ENCODE results near the gene SERPINE2.
A peak's percentile ranks its signal among the peaks of the same experiment; 100 is the strongest.

SERPINE2 gene

GRCh38 chr2:223970343-223971128, 68.5 kb downstream of the SERPINE2 start:
- Mint-ChIP-seq H3K4me3 (no peak overlapping the region), H3K4me1 (no peaks in the 10 kb centered on the region), H3K27ac (no peak overlapping the region), H3K36me3 (ENCODE audit: low read depth) (peaks cover 15% of the 10 kb centered on the region), H3K9me3 (no peaks in the 10 kb centered on the region), H3K27me3 (ENCODE audit: low read depth) (no peaks in the 10 kb centered on the region)
- TF ChIP-seq CTCF (IDR thresholded peaks at IDR 0.05; ENCODE audit: unreplicated experiment in 3 of 3), result peak; percentile 85 to 93 (median 91)

GRCh38 chr2:223969856-223970255, 69.2 kb downstream of the SERPINE2 start:
- no peak overlapping the region for H3K27ac Mint-ChIP-seq
- H3K9me3 Mint-ChIP-seq, result no peaks in the 10 kb centered on the region
- no peak for TF ChIP-seq CTCF (IDR thresholded peaks at IDR 0.05; ENCODE audit: unreplicated experiment in 3 of 3)
- no peaks in the 10 kb centered on the region for H3K27me3 Mint-ChIP-seq (ENCODE audit: low read depth)
- H3K4me1 Mint-ChIP-seq, result no peaks in the 10 kb centered on the region
- peaks cover 15% of the 10 kb centered on the region for H3K36me3 Mint-ChIP-seq (ENCODE audit: low read depth)
- no peak overlapping the region for H3K4me3 Mint-ChIP-seq

GRCh38 chr2:223969315-223969714, 69.8 kb downstream of the SERPINE2 start:
- no peaks in the 10 kb centered on the region for H3K4me1 Mint-ChIP-seq
- peaks cover 15% of the 10 kb centered on the region for H3K36me3 Mint-ChIP-seq (ENCODE audit: low read depth)
- H3K9me3 Mint-ChIP-seq, result no peaks in the 10 kb centered on the region

DNA sequence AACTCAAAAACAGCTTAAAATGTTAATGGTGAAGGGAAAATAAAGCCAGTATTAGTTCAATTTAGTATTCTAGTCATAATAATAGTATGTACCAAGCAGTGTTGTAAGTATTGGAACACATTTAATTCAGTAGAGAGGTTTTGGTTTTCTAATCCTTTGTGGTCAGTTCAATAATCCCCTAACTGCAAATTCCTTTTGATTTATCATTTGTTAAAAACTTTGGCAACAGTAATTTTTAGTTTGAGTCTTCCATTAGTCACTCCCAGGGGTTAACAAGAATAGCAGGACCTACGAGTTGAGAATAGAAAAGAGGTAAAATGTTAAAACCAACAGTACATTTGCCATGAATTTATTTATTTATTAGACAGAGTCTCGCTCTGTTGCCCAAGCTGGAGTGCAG, 71.1 kb downstream of the SERPINE2 start:
- Mint-ChIP-seq H3K27me3 (ENCODE audit: low read depth) (no peaks in the 10 kb centered on the region), H3K4me3 (no peak overlapping the region), H3K4me1 (no peaks in the 10 kb centered on the region), H3K36me3 (ENCODE audit: low read depth) (peaks cover 19% of the 10 kb centered on the region), H3K27ac (no peak overlapping the region), H3K9me3 (no peaks in the 10 kb centered on the region)
- no peak for TF ChIP-seq CTCF (IDR thresholded peaks at IDR 0.05; ENCODE audit: unreplicated experiment in 3 of 3)

More at GRCh38 chr2:223969315-223969714, 69.8 kb downstream of the SERPINE2 start:
- no peak overlapping the region for H3K4me3 Mint-ChIP-seq
- H3K27ac Mint-ChIP-seq, result no peak overlapping the region
- TF ChIP-seq CTCF (IDR thresholded peaks at IDR 0.05; ENCODE audit: unreplicated experiment in 3 of 3), result no peak
- no peaks in the 10 kb centered on the region for H3K27me3 Mint-ChIP-seq (ENCODE audit: low read depth)

DNA sequence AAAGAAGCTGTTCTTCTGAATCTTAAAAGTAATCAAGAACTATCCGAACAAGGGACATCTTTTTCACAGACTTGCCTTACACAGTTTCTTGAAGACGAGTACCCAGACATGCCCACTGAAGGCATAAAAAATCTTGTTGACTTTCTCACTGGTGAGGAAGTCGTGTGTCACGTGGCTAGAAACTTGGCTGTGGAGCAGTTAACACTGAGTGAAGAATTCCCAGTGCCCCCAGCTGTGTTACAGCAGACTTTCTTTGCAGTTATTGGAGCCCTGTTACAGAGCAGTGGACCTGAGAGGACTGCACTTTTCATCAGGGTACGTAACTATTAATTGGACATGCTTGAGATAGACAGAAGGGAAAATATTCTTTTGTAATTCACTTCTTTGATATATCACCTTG, 79.4 kb downstream of the SERPINE2 start:
- H3K4me1 Mint-ChIP-seq, result peaks cover 57% of the 10 kb centered on the region
- H3K9me3 Mint-ChIP-seq, result no peaks in the 10 kb centered on the region
- peak overlapping the region; percentile 35 to 56 (median 44) for H3K4me3 Mint-ChIP-seq
- TF ChIP-seq CTCF (IDR thresholded peaks at IDR 0.05; ENCODE audit: unreplicated experiment in 3 of 3), result no peak
- H3K27me3 Mint-ChIP-seq (ENCODE audit: low read depth), result peaks cover 4% of the 10 kb centered on the region
- no peak overlapping the region for H3K27ac Mint-ChIP-seq
- peaks cover 30% of the 10 kb centered on the region for H3K36me3 Mint-ChIP-seq (ENCODE audit: low read depth)

Data from nephron (organoid).